K562 (cell line): ENCODE results near the gene SLC25A11. TPM values are rescaled to one million over a fixed set of nuclear protein-coding genes. Genes with fewer than 3 reads are reported as not detected.
A peak's percentile ranks its signal among the peaks of the same experiment; 100 is the strongest.

Source experiments
- CBX3 ChIP-seq, 2 experiments: IDR thresholded peaks; 1 replicate in 1 of 2; 2 replicates in 1 of 2; pipeline ENCODE4 v1.6.1; 2012; ENCODE audit warnings: inconsistent platforms in 2 of 2, low read length in 2 of 2, borderline replicate concordance in 1 of 2, control low read depth in 1 of 2
- CHD4 ChIP-seq: fragments of 200-600 bp; sonication (generic); IDR thresholded peaks from 3 replicates; pipeline ENCODE4 v1.6.1; 2012; ENCODE audit warnings: low read depth, mild to moderate bottlenecking, mixed read lengths, low read length, inconsistent platforms; ENCODE audit not compliant: insufficient read depth, insufficient replicate concordance, poor library complexity, severe bottlenecking
- CTCFL ChIP-seq: IDR thresholded peaks from 2 replicates; pipeline ENCODE4 v1.6.1; 2011; ENCODE audit warnings: borderline replicate concordance, low read depth, mild to moderate bottlenecking, moderate library complexity, low read length; ENCODE audit not compliant: insufficient read depth, poor library complexity, severe bottlenecking
- HDGF ChIP-seq: fragments of 450-650 bp; IDR thresholded peaks from 2 replicates; pipeline ENCODE4 v1.6.1; 2016
- HNRNPH1 ChIP-seq: fragments of 200-400 bp; formaldehyde crosslinking; optimal IDR thresholded peaks from 2 replicates; pipeline ENCODE3; 2017; ENCODE audit warnings: low read depth, mild to moderate bottlenecking, low read length, moderate library complexity
- JUNB ChIP-seq: fragments of 450-650 bp; formaldehyde crosslinking; conservative IDR thresholded peaks from 2 replicates; pipeline ENCODE4 v1.4.0; 2020; ENCODE audit warnings: mild to moderate bottlenecking
- PATZ1 ChIP-seq: fragments of 250-450 bp; sonication (Bioruptor Pico); IDR thresholded peaks from 2 replicates; pipeline ENCODE4 v1.5.0; 2020; ENCODE audit warnings: mild to moderate bottlenecking, borderline replicate concordance
- POLR2H ChIP-seq: IDR thresholded peaks from 2 replicates; pipeline ENCODE4 v1.6.1; 2016; ENCODE audit warnings: missing genetic modification characterization, low read depth, mild to moderate bottlenecking, control low read depth, missing compliant biosample characterization, moderate library complexity
- PTBP1 ChIP-seq: fragments of 200-400 bp; formaldehyde crosslinking; IDR thresholded peaks from 2 replicates; pipeline ENCODE4 v1.6.1; 2017; ENCODE audit warnings: low read depth, low read length
- RAD21 ChIP-seq, 2 experiments: fragments of 250-450 bp in 1 of 2; fragments of 450-650 bp in 1 of 2; sonication (Bioruptor Pico) in 1 of 2; formaldehyde crosslinking in 1 of 2; IDR thresholded peaks in 1 of 2; conservative IDR thresholded peaks in 1 of 2; 2 replicates each; pipeline versions ENCODE4 v1.4.0 to v1.8.0; 2020 to 2022; ENCODE audit warnings: mild to moderate bottlenecking in 2 of 2, moderate library complexity in 1 of 2
- SMAD4 ChIP-seq: fragments of 250-450 bp; sonication (Bioruptor Pico); conservative IDR thresholded peaks from 2 replicates; pipeline ENCODE4 v1.8.0; 2021; ENCODE audit warnings: inconsistent platforms, mild to moderate bottlenecking, moderate library complexity
- SREBF1 ChIP-seq: fragments of 150-350 bp; IDR thresholded peaks from 2 replicates; pipeline ENCODE4 v1.6.1; 2014; ENCODE audit warnings: antibody characterized with exemption, low read depth, low read length, borderline replicate concordance
- THRB ChIP-seq: fragments of 450-650 bp; formaldehyde crosslinking; conservative IDR thresholded peaks from 2 replicates; pipeline ENCODE4 v1.4.0; 2022; ENCODE audit warnings: mild to moderate bottlenecking, missing genetic modification characterization
- ZEB2 ChIP-seq: fragments of 450-650 bp; IDR thresholded peaks from 2 replicates; pipeline ENCODE4 v1.6.1; 2016
- ZNF140 ChIP-seq: fragments of 250-450 bp; sonication (Bioruptor Pico); IDR thresholded peaks from 2 replicates; pipeline ENCODE4 v1.8.0; 2021; ENCODE audit warnings: moderate library complexity, mild to moderate bottlenecking, inconsistent platforms
- ZNF445 ChIP-seq: fragments of 250-450 bp; sonication (Bioruptor Pico); IDR thresholded peaks from 2 replicates; pipeline ENCODE4 v1.4.0; 2020; ENCODE audit warnings: low read depth, mild to moderate bottlenecking, moderate library complexity
- ZNF507 ChIP-seq: conservative IDR thresholded peaks from 2 replicates; pipeline ENCODE4 v1.6.1; 2017; ENCODE audit warnings: missing genetic modification characterization, missing compliant biosample characterization
- ZNF699 ChIP-seq: fragments of 250-450 bp; sonication (Bioruptor Pico); IDR thresholded peaks from 2 replicates; pipeline ENCODE4 v1.8.0; 2021; ENCODE audit warnings: mild to moderate bottlenecking, moderate library complexity; ENCODE audit not compliant: insufficient replicate concordance
- ZNF740 ChIP-seq, 3 experiments: fragments of 200-800 bp in 1 of 3; sonication (Bioruptor generic) in 1 of 3; sonication (generic) in 1 of 3; formaldehyde crosslinking in 1 of 3; IDR thresholded peaks; 2 replicates each; pipeline versions ENCODE4 v1.6.1 to v1.8.0; 2016 to 2022; ENCODE audit warnings: mild to moderate bottlenecking in 2 of 3, missing compliant biosample characterization in 2 of 3, missing genetic modification characterization in 2 of 3, missing genetic modification reagents in 1 of 3
- polyA plus RNA-seq, 8 experiments: library from polyadenylated mRNA; depleted of rRNA in 4 of 8; stranded (reverse) in 5 of 8; unstranded in 3 of 8; fragments of >200 nt; fragmentation: Nextera tagmentation in 2 of 8; fragmentation: Illumina TruSeq in 1 of 8; extraction: Ambion mirVana in 2 of 8; extraction: Trizol in 1 of 8; gene quantifications; 2 replicates each; pipeline versions ENCODE4 v1.2.1 to v1.2.3, GENCODE V29; 2011 to 2014; ENCODE audit warnings: inconsistent platforms in 1 of 8, missing spikeins in 1 of 8
- total RNA-seq, 7 experiments: library from RNA; depleted of rRNA in 6 of 7; stranded (reverse); fragments of >200 nt in 6 of 7; fragmentation: Illumina TruSeq in 2 of 7; extraction: Trizol in 2 of 7; gene quantifications; 2 replicates each; pipeline versions ENCODE4 v1.2.1 to v1.2.3, GENCODE V29; 2011 to 2021; ENCODE audit warnings: low replicate concordance in 1 of 7

Gene SLC25A11
- total and polyA plus RNA-seq, 9 of the 15 experiments (the other 6 are each of a cell fraction or from before 2014, with no cell fraction given), result 3.1 to 56.7 (median 32.9) TPM

GRCh38 chr17:4967539-4968485 lies 28.0 kb upstream of the SLC25A11 start, which contains the start of gene SPAG7 (continued):
- TF ChIP-seq PATZ1 (CRISPR knock-in tag) (no peak), CHD4 (no peak), HDGF (no peak), ZNF140 (no peak), JUNB (CRISPR knock-in tag) (no peak), POLR2H (peak; percentile 75), CTCFL (no peak), RAD21 (CRISPR knock-in tag; conservative IDR thresholded peaks at IDR 0.05 in 1 of 2, IDR thresholded peaks at IDR 0.05 in 1 of 2) (peak; percentile 39 to 41; a peak in 3 of 4 replicates), PTBP1 (no peak), ZEB2 (no peak), ZNF699 (no peak), ZNF507 (tag) (no peak), ZNF740 (CRISPR knock-in tag; IDR thresholded peaks at IDR 0.05) (no peak; the same call in 1 of the 2 replicates), ZNF740 (tag; IDR thresholded peaks at IDR 0.05) (no peak), CBX3 (IDR thresholded peaks at IDR 0.05; ENCODE audit: borderline replicate concordance in 1 of 2, low read length in 2 of 2) (0 out of 3 replicates have a peak, but pooled peaks of 1 of the 2 experiments have one; percentile 17), HNRNPH1 (no peak), THRB (CRISPR knock-in tag) (no peak; the same call in 1 of the 2 replicates), SMAD4 (CRISPR knock-in tag) (peak; percentile 75), ZNF445 (CRISPR knock-in tag) (no peak), SREBF1 (no peak)
